HG02870 (cell line): ENCODE measurements around the gene APC2.
"Not testable (repeated sequence)": the region's sequence is repeated elsewhere in the genome, so short reads cannot be mapped to it uniquely, and the experiment has no call there.

ENCODE experiments used
- ATAC-seq: cut with Tn5 transposase; IDR thresholded peaks from one replicate; pipeline ENCODE4 v1.9.1; 2021; ENCODE audit warnings: mild to moderate bottlenecking, moderate library complexity; ENCODE audit not compliant: unreplicated experiment

The APC2 gene

GRCh38 chr19:1412323-1412923, 37.5 kb upstream of the APC2 start:
- ATAC-seq, result no peak

GRCh38 chr19:1412995-1413800, 36.7 kb upstream of the APC2 start:
- no peak for ATAC-seq

- no peak for ATAC-seq
Measured at GRCh38 chr19:1416014-1416841, 33.7 kb upstream of the APC2 start.

GRCh38 chr19:1417145-1417544, 32.8 kb upstream of the APC2 start:
- ATAC-seq, result no peak

GRCh38 chr19:1417681-1418495, 32.0 kb upstream of the APC2 start:
- ATAC-seq, result no peak

- no peak for ATAC-seq
Measured at GRCh38 chr19:1418496-1418775, 31.5 kb upstream of the APC2 start.

- no peak for ATAC-seq
Measured at GRCh38 chr19:1418951-1419738, 30.8 kb upstream of the APC2 start.

- ATAC-seq, result not testable (repeated sequence)
Measured at GRCh38 chr19:1420085-1420484, 29.8 kb upstream of the APC2 start.

- no peak for ATAC-seq
Measured at GRCh38 chr19:1420590-1420989, 29.3 kb upstream of the APC2 start.

- ATAC-seq, result no peak
Measured at GRCh38 chr19:1421218-1421957, 28.5 kb upstream of the APC2 start.

- no peak for ATAC-seq
Measured at GRCh38 chr19:1421958-1422305, 28.0 kb upstream of the APC2 start.

- no peak for ATAC-seq
Measured at GRCh38 chr19:1422360-1422759, 27.6 kb upstream of the APC2 start.

- no peak for ATAC-seq
Measured at GRCh38 chr19:1422943-1423342, 27.0 kb upstream of the APC2 start.

- ATAC-seq, result no peak
Measured at GRCh38 chr19:1423436-1424191, 26.3 kb upstream of the APC2 start.

- no peak for ATAC-seq
Measured at GRCh38 chr19:1424192-1424955, 25.5 kb upstream of the APC2 start.

- ATAC-seq, result no peak
Measured at GRCh38 chr19:1425102-1425837, 24.7 kb upstream of the APC2 start.

GRCh38 chr19:1425902-1426301, 24.0 kb upstream of the APC2 start:
- no peak for ATAC-seq

GRCh38 chr19:1426736-1427135, 23.2 kb upstream of the APC2 start:
- no peak for ATAC-seq
